PC-9 (cell line): Measurements from ENCODE around the gene SMIM8.

ENCODE experiments used
- EZH2 ChIP-seq: fragments of 200-600 bp; sonication (generic); IDR thresholded peaks from 2 replicates; pipeline ENCODE4 v1.8.0; 2017; ENCODE audit warnings: antibody characterized with exemption, low read depth
- TF ChIP-seq, protein P1 (sequence below): fragments of 200-600 bp; sonication (generic); conservative IDR thresholded peaks from 2 replicates; pipeline ENCODE4 v1.6.1; 2017; ENCODE audit warnings: mixed run types, antibody characterized with exemption, mild to moderate bottlenecking, moderate library complexity

DNA sequence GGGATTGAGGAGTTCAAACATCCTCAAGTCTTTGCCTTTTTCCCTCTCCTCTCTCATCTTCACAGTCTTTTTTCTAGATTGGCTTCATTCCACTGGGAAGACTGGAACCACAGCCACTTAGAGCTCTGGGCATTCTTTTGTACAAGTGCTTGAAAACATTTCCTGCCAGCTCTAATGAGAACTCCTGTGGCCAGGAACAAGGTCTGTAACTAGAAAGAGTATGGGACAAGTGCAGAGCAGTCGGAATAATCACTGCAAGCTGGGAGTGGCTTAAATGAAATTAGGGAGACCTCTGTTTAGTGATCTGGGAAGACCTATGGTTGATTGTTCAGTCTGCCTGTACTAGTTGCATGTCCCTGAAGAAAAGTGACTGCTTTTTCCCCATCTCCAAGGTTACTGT is 41.0 kb upstream of the SMIM8 start:
- TF ChIP-seq, protein P1, sequence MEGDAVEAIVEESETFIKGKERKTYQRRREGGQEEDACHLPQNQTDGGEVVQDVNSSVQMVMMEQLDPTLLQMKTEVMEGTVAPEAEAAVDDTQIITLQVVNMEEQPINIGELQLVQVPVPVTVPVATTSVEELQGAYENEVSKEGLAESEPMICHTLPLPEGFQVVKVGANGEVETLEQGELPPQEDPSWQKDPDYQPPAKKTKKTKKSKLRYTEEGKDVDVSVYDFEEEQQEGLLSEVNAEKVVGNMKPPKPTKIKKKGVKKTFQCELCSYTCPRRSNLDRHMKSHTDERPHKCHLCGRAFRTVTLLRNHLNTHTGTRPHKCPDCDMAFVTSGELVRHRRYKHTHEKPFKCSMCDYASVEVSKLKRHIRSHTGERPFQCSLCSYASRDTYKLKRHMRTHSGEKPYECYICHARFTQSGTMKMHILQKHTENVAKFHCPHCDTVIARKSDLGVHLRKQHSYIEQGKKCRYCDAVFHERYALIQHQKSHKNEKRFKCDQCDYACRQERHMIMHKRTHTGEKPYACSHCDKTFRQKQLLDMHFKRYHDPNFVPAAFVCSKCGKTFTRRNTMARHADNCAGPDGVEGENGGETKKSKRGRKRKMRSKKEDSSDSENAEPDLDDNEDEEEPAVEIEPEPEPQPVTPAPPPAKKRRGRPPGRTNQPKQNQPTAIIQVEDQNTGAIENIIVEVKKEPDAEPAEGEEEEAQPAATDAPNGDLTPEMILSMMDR = no peak
- no peak for TF ChIP-seq EZH2
